CD4-positive, alpha-beta T cell treated with Interferon gamma for 1 hour (primary cell): ENCODE data around the gene ITPR1.
"Not testable (repeated sequence)": the region's sequence is repeated elsewhere in the genome, so short reads cannot be mapped to it uniquely, and the experiment has no call there.

Experiments
- DNase-seq: peaks from one replicate; pipeline ENCODE4 v3.0.0-alpha.2; 2020

The ITPR1 gene

DNA sequence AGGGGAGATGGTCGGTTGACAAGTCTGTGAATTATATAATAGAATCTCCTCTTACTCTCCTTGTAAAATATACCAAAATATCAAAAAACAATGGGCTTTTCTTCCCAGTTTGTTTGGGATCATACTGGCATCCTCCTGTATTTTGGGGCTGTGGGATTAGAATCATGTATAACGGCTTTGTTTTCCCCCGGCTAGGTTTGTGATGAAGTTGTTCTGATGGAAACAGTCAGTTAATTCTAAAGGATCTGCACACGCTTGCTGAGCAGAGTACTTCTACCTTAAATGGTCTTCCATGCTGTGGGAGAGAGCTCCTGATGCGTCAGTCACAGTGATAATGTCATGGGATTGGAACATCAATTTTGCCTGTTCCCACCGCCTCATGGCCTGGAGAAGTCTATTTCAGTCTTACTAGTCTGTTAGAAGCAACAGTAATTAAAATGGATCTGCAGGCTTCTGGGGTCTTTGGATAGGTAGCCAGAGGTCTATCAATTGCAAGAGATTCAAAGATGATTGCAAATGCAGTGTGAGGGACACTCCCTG is 81.3 kb downstream of the ITPR1 start:
- DNase-seq: no peak

DNA sequence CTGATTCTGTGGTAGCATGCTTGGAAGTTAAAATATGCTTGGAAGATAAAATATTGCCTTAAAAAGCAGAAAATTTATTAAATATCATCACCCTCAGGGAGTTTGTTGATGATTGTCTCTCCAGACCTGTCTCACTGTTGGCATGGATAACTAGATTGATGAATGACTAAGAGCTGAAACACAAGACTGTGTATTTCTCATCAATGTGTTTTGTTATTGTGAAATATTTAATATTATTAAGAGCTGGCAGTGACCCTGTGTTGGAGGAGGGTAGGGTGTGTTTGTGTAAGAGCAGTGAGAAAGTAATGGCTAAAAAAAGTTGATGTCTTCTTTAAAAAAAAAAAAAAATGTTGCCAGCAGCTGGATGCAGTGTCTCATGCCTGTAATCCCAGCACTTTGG is 82.2 kb downstream of the ITPR1 start:
- no peak for DNase-seq

DNA sequence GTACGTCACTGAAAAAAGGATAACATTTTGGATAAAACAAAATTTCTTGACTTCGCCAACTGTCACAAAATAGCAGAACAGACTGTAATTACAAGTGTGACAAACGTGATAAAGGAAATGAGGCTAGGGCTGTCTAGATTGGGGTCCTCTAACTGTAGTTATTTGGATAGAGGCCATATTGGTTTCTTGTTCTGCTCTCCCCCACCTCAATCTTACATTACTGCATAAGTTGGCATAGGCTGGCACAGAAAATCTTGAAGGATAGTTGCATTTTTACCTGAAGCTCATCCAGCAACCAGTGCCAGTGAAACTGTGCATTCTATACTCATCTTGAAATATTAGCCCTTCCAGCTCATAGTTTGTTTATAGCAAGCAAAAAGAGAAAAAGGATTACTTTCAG is 84.6 kb downstream of the ITPR1 start:
- DNase-seq: no peak

DNA sequence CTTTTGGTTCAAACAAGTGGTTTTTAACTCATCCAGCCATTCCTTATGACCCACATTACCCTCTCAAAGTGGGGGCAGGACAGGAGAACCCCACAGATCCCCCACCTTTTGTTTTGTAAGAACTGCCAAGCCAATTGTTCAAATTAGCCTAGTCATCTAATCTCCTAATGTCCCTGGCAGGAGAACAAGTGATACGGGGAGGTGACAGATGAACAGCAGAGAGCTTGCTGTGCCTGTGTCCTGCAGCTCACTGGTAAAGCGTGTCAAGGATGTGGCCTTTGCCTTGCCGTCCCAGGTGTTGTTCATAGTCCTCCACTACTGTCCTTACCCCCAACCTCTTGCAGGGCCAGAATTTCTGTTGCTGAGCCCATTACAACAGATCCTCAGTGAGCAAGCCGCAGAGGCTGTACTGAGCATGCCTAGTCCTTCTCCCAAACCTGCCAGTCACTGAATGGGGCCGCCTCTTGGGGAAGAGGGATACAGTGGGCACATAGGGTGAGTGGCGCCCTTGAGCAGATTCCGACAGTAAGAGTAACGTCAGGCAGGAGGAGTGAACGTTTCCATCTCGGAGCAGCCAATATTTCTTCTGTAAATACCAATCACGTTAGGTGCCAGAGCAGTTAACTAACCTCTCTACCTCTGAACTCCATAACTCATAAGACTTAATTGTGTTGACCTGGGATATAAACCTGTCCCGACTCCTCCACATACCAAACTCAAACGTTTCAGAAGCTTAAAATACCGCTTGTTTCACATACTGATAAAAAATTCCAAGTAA is 87.4 kb downstream of the ITPR1 start:
- no peak for DNase-seq

DNA sequence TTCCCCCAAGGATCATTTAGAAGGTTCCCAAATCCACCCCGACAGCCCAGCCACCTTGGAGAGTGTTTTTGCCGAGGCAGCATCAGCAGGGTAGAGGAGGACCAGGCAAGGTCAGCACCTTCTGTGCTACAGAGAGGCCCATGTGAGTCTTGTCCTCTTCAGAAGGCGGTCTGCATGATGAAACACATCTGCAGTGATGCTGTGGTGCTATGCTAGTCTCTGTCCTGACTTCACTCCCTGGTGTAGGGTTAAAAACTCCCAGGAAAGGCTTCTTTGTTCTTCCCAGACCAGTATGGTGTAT is 87.9 kb downstream of the ITPR1 start:
- no peak for DNase-seq

DNA sequence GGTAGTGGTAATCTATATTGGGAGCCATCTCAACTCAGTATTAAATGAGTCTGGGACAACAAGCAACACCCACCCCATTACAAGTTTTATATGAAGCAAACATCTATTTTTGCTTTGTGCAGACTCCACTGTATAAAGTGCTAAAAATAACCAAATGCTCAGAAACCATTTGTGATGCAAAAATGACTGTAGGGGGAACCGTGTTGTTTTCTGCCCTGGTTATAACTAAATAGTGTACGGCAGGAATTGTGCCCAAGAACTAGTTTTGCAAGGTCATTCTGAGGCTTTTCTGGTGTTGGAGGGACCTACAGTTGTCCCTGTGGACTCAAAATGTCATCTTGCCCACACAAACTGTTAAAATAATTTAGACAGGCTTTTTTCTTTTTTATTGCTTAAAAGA is 88.3 kb downstream of the ITPR1 start:
- DNase-seq: no peak

DNA sequence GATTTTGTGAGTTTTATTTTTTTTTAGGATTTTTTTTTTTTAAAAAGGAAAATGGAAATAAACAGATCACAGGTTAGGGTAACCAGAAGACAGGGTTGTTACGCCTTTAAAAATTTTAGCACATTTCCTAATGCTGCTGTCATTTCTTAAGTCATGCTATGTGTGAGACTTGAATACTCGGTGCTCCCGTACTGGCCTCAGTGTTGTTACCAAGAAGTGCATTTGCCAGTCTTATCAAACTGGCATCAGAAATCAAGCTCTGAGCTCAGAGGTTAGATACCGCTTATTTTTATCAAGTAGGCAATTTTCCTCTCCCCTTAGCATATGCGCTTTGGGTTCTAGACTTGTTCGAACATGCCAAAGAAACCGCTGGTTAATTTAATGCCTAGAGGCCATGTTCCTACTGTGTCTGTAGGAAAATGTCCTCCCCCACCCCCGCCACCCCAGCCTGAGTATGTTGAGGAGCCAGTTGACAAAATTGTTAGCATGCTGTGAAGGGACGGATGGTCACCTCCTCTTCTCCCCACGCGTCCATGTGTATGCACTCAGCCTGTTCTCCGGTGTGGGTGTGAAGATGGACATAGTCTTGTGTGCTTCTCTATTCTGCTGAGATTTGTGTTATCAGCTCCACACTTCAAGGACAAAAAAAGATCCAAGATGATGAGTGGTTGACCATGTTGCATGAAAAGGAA is 88.9 kb downstream of the ITPR1 start:
- DNase-seq: no peak

DNA sequence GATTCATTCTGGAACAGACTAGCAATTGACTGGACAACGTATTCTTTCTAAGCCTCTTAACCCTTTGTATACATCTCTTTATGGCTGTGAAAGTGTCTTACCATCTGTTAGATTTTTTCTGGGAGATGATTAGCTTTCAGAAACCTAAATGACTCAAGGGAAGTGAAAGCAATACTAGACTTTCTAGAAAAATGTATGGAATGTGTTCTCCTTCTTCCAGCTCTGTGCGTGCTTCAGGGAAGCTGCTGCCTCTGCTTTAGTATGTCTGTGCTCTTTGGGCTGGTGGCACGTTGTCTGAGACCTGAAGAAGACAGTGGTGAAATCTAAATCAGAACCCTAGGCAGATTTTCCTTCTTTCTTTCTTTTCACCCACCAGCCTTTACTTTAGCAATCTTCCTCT is 89.5 kb downstream of the ITPR1 start:
- no peak for DNase-seq

DNA sequence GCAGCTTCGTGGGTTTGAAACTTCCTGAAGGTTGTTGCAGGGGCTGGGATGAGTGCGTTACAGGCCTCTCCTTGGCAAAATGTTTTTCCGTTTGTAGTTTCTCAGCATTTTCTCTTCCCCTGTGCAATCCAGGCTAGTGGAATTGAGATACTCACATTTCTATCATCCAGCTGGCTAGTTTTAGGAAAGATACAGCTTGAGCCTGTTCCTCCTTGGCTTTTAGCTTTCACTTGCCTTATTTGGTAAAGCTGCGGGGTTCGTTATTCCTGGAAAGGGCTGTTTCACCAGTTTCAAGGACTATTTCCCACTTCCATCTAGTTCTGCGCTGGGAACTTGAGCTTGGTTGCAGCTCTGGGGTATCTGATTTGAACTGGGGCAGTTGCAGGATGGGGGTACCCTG is 90.3 kb downstream of the ITPR1 start:
- DNase-seq: no peak

DNA sequence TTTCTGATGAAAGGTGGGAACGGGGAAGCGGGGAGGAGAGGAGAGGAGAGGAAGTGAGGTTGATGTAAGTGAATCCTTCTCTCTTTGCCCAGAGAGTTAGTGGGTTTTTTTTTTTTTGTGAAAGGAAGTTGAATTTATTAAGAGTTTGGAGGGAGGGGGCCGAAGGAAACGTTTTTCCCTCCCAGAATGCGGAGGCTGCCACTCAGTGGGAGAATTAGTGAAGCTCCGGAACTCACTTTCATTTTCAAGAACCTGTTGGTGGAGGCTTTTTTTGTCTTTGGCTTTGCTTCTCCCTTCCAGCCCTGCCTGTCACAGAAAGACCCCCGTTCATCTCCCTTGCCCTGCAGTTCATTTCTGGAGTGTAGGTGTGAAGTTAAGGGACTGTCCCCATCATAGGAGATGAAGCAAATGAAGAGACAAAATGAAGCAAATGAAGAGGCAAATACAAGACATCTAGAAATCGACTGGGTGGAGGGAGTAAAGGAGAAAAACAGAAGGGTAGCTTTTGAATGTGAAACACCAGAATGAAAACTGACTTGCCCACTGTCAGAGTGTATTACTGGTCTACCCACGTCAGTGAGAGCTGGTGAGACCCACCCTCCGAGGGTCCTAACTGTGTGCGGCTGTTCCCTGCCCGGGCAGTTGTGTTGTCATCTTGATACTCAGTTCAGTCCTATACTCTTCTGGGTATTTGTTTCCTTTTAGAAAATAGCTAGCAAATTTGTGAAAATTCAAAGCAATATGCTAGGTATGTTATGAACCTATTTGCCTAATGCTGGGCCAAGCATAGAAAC is 91.5 kb downstream of the ITPR1 start:
- DNase-seq: no peak

DNA sequence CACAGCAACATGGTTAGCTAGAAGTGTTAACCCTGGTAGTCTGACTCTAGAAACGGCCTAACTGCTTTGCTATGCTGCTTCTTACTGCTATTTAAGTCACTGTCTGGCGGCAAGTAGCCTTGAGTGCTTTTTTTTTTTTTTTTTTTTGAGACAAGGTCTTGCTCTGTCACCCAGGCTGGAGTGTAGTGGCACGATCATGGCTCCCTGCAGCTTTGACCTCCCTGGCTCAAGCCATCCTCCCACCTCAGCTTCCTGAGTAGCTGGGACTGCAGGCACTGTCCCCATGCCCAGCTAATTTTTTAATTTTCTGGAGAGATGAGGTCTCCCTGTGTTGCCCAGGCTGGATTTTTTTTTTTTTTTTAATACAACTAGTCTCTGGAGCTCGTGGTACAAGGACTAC is 93.2 kb downstream of the ITPR1 start:
- DNase-seq: no peak

DNA sequence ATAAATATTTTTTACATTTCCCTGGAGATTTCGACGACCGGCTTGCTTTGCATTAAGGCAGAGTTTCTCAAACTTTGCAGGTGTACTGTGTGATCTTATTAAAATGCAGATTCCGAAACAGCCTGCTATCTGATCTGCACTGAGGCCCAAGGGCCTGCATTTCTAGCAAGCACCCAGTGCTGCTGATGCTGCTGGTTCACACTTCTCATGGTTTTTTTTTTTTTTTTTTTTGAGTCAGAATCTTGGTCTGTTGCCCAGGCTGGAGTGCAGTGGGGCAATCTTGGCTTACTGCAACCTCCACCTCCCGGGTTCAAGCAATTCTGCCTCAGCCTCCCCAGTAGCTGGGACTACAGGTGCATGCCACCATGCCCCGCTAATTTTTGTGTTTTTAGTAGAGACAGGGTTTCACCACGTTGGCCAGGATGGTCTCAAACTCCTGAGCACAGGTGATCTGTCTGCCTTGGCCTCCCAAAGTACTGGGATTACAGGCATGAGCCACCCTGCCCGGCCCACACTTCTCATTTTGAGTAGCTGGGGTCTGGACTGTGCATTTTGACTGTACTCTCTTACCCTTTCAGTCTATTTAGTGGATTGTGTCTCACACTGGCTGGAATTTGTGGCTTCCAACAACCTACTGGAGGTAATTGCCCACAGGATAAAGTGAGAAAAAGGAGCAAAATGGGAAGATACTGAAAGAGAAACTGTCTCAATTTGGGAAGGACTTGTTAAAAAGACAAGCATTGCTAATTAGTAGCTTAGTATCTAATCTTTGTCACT is 94.1 kb downstream of the ITPR1 start:
- DNase-seq: no peak

DNA sequence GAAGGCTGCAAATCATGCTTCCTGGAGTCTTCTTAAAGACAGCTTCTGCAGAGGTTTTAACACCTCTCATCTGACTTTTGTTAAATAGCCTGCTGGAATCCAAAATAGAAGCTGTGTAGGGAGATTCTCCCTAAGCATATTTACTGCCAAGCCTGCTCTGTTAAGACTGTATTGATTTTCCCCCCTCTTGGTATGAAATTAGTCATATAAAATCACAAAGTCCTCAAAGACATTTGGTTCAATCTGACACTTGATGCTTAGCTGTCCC is 94.6 kb downstream of the ITPR1 start:
- no peak for DNase-seq

DNA sequence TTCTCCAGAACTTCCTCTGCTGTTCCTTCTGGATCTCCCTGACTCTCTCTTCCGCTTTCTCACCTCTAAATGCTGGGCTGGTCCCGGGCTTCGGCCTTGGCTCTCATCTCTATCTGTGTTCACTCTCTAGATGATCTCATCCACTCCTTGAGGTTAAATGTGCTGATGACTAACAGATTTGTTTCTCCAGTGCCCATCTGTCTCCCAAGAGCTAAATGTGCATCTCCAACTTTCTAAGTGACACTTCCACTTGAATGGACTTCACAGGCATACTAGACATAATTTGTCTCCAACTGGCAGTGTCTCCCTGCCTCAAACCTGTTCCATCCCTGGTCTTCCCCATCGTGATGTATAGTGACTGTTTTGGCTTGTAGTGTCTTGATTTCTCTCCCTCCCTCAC is 95.3 kb downstream of the ITPR1 start:
- DNase-seq: no peak

DNA sequence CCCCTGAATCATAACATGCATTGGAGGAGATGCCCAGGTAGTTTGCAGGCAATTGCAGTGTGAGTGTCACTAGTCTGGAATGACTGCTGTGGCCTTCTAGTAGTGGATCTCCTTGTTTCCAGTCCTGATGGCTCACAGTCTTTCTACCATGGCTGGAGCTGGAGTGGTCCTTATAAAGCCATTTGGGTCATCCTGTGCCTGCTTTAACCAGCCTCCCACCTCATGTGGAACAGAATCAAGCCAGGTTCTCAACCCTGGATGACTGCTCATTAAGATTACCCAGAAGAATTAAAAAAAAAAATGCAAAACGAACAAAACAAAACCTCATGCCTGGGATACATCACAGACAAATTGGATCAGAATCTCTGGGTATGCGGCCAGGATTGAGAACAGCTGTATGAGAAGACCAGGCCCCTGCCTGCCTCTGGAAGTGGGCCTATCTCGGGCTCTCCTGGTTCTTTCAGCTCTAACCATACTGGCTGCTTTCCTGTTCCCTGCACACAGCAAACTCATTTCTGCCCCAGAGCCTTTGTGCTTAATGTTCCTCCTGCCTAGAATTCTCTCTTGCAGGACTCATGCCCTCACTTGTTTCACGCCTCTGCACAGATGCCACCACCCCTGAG is 96.4 kb downstream of the ITPR1 start:
- no peak for DNase-seq

DNA sequence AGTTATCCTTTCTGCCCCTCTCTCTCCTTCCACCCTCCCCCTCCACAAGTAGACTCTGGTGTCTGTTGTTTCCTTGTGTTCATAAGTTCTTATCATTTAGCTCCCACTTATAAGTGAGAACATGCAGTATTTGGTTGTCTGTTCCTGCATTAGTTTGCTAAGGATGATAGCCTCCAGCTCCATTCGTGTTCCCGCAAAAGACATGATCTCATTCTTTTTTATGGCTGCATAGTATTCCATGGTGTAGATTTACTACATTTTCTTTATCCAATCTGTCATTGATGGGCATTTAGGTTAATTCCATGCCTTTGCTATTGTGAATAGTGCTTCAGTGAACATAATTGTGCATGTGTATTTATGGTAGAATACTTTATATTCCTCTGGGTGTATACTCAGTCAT is 97.7 kb downstream of the ITPR1 start:
- not testable (repeated sequence) for DNase-seq

DNA sequence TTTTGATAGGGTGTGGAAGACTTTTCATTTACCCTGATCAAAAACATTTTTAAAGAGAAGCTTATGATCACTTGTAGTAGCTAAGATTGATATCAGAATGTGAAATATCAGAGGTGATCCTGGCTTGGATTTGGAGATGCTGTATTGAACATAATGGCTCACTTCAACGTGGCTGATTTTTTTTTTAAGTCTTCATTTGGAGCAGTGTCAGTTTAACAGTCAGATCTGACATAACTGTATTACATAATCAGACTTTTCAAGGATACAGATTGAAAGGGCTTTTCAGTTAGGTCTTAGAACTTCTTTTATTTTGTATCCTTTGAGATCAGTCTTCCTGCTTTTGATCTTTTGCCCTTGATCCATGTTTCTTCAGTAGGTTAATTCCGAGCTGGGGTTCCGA is 98.5 kb downstream of the ITPR1 start:
- no peak for DNase-seq

DNA sequence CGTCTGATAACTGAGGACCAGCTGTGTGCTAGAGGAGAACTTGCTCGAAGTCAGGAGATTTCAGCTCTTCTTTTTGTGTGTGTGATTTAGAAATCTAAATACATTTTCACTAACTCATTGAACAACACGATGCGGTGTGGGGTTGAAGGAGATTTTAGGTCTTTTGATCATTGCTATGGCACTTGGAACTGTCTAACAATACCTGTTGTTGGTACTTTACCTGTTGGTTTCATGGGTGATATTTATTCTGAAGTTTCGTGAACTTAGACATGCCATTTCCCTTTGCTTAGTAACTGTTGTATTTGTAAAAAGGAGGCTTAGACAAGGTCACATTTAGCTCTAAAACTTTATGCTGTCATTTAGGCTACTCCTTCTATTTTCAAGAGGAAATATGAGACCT is 99.9 kb downstream of the ITPR1 start:
- DNase-seq: no peak

DNA sequence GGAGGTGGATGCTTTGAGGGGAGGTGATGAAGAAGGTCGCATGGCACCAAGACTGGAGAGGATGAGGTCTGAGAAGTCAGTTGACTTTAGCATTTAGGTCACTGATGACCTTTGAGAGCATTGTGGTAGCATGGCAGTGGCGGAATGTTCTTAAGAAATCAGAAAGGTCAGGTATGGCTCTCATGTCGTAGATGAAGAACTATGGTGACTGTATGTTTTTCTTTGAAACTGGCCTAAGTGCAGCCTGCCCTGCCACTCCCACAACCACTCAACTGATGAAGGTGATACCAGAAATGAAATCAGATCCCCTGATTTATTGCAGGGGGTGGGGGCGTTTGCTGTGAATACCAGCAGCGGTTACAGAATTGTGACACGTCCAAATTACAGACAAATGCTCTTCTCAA is 102.6 kb downstream of the ITPR1 start:
- no peak for DNase-seq

DNA sequence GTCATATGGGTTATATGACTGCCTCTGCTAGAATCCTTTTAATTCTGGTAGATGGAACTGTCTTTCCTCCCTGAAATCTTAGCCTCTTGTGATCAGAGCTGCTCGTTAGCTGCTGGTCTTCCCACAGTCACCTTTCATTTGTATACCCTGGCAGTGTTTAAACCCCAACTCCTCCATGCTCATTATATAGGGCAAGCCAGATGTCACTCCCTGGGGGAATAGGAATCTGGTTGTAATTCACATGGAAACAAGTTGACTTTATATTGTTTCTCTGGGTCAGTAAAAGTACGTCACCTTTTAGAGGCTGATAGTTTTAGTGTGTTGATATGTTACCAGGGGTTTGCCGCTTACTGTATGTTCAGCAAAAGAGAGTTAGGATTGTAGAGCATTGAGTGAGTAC is 103.5 kb downstream of the ITPR1 start:
- DNase-seq: no peak

DNA sequence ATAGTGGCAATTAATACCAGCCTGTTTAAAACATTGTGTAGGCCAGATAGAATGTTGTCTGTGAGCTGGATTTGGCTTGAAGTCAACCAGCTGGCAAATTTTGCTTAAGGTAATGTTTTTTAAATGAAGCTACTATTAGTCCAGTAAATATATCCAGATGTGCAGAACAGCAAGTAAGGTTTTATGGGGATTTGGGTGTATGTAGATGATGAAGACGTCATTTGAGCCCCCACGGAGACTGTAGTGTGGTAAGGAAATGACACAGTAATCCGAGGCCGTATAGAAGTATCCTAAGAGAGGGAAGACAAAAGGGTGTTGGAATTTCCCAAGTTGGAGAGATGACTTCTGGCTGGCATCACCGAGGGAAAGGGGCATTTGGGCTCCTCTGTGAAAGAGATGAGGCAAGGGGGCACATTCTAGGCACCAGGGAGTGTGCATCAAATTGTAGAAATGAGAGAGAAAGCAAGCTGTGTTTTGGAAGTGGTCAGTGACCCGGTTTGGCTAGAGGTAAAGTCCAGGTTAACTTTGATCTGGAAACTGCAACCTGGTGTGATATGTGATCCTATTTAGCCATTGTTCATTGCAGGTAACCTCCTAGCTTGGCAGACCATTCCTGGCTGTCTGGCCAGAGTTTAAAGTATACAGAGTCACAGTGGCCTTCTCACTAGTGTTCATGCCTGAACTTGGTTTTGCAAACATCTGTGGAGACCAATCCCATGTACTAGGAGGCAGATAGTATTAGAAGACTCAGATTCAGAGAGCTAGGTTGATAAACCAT is 104.2 kb downstream of the ITPR1 start:
- DNase-seq: no peak

DNA sequence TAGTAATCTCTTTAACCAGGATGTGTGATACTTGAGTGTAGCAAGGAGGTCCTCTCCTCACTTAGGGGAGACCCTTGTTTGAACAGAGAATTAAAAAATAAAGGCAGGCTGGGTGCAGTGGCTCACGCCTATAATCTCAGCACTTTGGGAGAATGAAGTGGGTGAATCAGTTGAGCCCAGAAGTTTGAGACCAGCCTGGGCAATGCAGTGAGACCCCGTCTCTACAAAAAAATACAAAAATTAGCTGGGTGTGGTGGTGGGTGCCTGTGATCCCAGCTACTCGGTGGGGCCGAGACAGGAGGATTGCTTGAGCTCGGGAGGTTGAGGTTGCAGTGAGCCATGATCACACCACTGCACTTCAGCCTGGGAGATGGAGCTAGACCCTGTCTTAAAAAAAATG is 105.1 kb downstream of the ITPR1 start:
- DNase-seq: not testable (repeated sequence)
